ENCODE results near the gene OR2L8.

OR2L8 gene

GRCh38 chr1:247948558-247948957 lies at the start of gene OR2L8:
Gene OR2L8, plus strand, starts transcription at chr1:247948858. Its CDS starts 0 bp downstream, at chr1:247948858.
- no peak for DNase-seq

- DNase-seq, result no peak
Measured at GRCh38 chr1:247904122-247904521, 44.5 kb upstream of the OR2L8 start.

- no peak for DNase-seq
Measured at GRCh38 chr1:247905181-247905580, 43.5 kb upstream of the OR2L8 start.

GRCh38 chr1:247905910-247906503 lies 42.7 kb upstream of the OR2L8 start:
- DNase-seq, result no peak

- DNase-seq, result peak; percentile 78
Measured at GRCh38 chr1:247906504-247907047, 42.1 kb upstream of the OR2L8 start.

- DNase-seq, result no peak
Measured at GRCh38 chr1:247908766-247909165, 39.9 kb upstream of the OR2L8 start.

- no peak for DNase-seq
Measured at GRCh38 chr1:247913786-247914185, 34.9 kb upstream of the OR2L8 start.

GRCh38 chr1:247914941-247915662 lies 33.6 kb upstream of the OR2L8 start:
- DNase-seq, result no peak

- no peak for DNase-seq
Measured at GRCh38 chr1:247919952-247920351, 28.7 kb upstream of the OR2L8 start, which contains the start of gene OR2T8. Gene OR2T8, plus strand, starts transcription at chr1:247920252. Its CDS starts 766 bp downstream, at chr1:247921018.

- no peak for DNase-seq
Measured at GRCh38 chr1:247923941-247924340, 24.7 kb upstream of the OR2L8 start.

GRCh38 chr1:247924868-247925267 lies 23.8 kb upstream of the OR2L8 start, which contains the start of gene OR2AJ1:
Gene OR2AJ1, plus strand, starts transcription at chr1:247924889. Its CDS starts 8,880 bp downstream, at chr1:247933769.
- DNase-seq, result no peak

- no peak for DNase-seq
Measured at GRCh38 chr1:247933989-247934388, 14.7 kb upstream of the OR2L8 start.

GRCh38 chr1:247935781-247936180 lies 12.9 kb upstream of the OR2L8 start:
- DNase-seq, result no peak

GRCh38 chr1:247936415-247936814 lies 12.2 kb upstream of the OR2L8 start:
- DNase-seq, result no peak

GRCh38 chr1:247936965-247937734 lies 11.5 kb upstream of the OR2L8 start:
- peak; percentile 29 for DNase-seq

- DNase-seq, result no peak
Measured at GRCh38 chr1:247942624-247943023, 6.0 kb upstream of the OR2L8 start.

GRCh38 chr1:247953408-247953807 lies 4.8 kb downstream of the OR2L8 start:
- DNase-seq, result no peak

- DNase-seq, result no peak
Measured at GRCh38 chr1:247961791-247962190, 13.1 kb downstream of the OR2L8 start.

GRCh38 chr1:247962911-247963588 lies 14.4 kb downstream of the OR2L8 start:
- no peak for DNase-seq

- no peak for DNase-seq
Measured at GRCh38 chr1:247964933-247965332, 16.3 kb downstream of the OR2L8 start, which contains the start of gene OR2AK2. Gene OR2AK2, plus strand, starts transcription at chr1:247965233. Its CDS starts 144 bp downstream, at chr1:247965377.

- no peak for DNase-seq
Measured at GRCh38 chr1:247966532-247967204, 18.0 kb downstream of the OR2L8 start.

- no peak for DNase-seq
Measured at GRCh38 chr1:247992986-247993385, 44.3 kb downstream of the OR2L8 start.

Data from NCI-H526 treated with DMSO at 0.1 percent for 48 hours (cell line).